Activated CD8-positive, alpha-beta memory T cell treated with anti-CD3 and anti-CD28 coated beads for 24 hours (primary cell): ENCODE results near the gene GRID1.
A peak's percentile ranks its signal among the peaks of the same experiment; 100 is the strongest.

Experiments
- DNase-seq: peaks from one replicate; pipeline ENCODE4 v3.0.0-alpha.2; 2020

Gene GRID1

GRCh38 chr10:86070278-86070677 is 296.3 kb downstream of the GRID1 start:
- DNase-seq: peak; percentile 28

- peak; percentile 28 for DNase-seq
Observed at GRCh38 chr10:86068231-86069054, 298.2 kb downstream of the GRID1 start.

GRCh38 chr10:86067436-86068050 is 299.1 kb downstream of the GRID1 start:
- DNase-seq: peak; percentile 26

- DNase-seq: no peak
Observed at GRCh38 chr10:86066696-86067095, 299.9 kb downstream of the GRID1 start.

GRCh38 chr10:86065711-86066251 is 300.8 kb downstream of the GRID1 start:
- DNase-seq: no peak

- DNase-seq: peak; percentile 21
Observed at GRCh38 chr10:86064931-86065662, 301.5 kb downstream of the GRID1 start.

GRCh38 chr10:86064219-86064618 is 302.4 kb downstream of the GRID1 start:
- DNase-seq: no peak

- DNase-seq: no peak
Observed at GRCh38 chr10:86063341-86063740, 303.3 kb downstream of the GRID1 start.

- no peak for DNase-seq
Observed at GRCh38 chr10:86062647-86063145, 303.9 kb downstream of the GRID1 start.

- no peak for DNase-seq
Observed at GRCh38 chr10:86062198-86062550, 304.4 kb downstream of the GRID1 start.

GRCh38 chr10:86061278-86062197 is 305.1 kb downstream of the GRID1 start:
- DNase-seq: no peak

GRCh38 chr10:86060386-86061277 is 306.0 kb downstream of the GRID1 start:
- DNase-seq: no peak

GRCh38 chr10:86059892-86060291 is 306.7 kb downstream of the GRID1 start:
- DNase-seq: no peak

GRCh38 chr10:86058964-86059363 is 307.6 kb downstream of the GRID1 start:
- DNase-seq: no peak

- DNase-seq: no peak
Observed at GRCh38 chr10:86057708-86058107, 308.9 kb downstream of the GRID1 start.

GRCh38 chr10:86056672-86057071 is 309.9 kb downstream of the GRID1 start:
- DNase-seq: peak; percentile 11

GRCh38 chr10:86055928-86056327 is 310.7 kb downstream of the GRID1 start:
- no peak for DNase-seq

GRCh38 chr10:86053675-86054074 is 312.9 kb downstream of the GRID1 start:
- peak; percentile 24 for DNase-seq

GRCh38 chr10:86051586-86051985 is 315.0 kb downstream of the GRID1 start:
- no peak for DNase-seq

GRCh38 chr10:86049442-86049841 is 317.2 kb downstream of the GRID1 start:
- peak; percentile 48 for DNase-seq

- DNase-seq: peak; percentile 46
Observed at GRCh38 chr10:86048973-86049372, 317.6 kb downstream of the GRID1 start.
